Measurements from ENCODE around the gene TRAF3IP1.

DNA sequence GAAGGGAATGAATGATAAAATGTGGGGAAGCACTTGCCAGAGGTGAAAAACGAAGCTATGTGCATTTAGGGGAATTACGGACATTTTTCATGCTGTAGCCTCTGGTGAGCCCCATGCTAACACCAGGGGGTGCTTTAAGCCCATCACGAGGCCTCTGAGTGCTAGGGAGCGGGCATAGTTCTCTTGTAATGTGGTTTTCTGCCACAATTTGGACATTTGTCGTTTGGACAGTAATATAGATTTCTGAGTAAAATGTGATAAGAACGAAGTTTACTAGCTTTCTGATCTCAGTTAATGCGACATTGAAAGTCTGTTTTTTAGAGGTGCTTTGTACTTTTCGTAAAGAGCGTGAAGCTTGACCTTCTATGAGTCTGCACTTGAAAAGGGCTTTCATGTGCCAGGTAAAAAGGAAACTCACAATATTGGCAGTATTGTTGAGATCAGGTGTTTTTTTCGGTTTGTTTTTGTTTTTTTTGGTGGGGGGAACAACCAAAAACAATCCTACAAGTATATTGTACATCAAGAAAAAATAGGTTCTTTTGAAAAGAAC lies 50.6 kb downstream of the TRAF3IP1 start:
- TF ChIP-seq, protein P1, sequence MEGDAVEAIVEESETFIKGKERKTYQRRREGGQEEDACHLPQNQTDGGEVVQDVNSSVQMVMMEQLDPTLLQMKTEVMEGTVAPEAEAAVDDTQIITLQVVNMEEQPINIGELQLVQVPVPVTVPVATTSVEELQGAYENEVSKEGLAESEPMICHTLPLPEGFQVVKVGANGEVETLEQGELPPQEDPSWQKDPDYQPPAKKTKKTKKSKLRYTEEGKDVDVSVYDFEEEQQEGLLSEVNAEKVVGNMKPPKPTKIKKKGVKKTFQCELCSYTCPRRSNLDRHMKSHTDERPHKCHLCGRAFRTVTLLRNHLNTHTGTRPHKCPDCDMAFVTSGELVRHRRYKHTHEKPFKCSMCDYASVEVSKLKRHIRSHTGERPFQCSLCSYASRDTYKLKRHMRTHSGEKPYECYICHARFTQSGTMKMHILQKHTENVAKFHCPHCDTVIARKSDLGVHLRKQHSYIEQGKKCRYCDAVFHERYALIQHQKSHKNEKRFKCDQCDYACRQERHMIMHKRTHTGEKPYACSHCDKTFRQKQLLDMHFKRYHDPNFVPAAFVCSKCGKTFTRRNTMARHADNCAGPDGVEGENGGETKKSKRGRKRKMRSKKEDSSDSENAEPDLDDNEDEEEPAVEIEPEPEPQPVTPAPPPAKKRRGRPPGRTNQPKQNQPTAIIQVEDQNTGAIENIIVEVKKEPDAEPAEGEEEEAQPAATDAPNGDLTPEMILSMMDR (IDR thresholded peaks at IDR 0.05) = peak; percentile 41 to 87 (median 80)
- TF ChIP-seq POLR2A (IDR thresholded peaks at IDR 0.05) = no peak

Measured in body of pancreas (tissue), 4 donors.